SU-DHL-6 (cell line): ENCODE data around the gene CHKA.

ENCODE experiments used
- H2AFZ ChIP-seq: fragments of 200-600 bp; sonication (generic); 2 replicates; pipeline ENCODE4 v1.6.1; 2014; ENCODE audit warnings: low read depth, mild to moderate bottlenecking, moderate library complexity, mixed read lengths, antibody characterized with exemption, low read length; ENCODE audit not compliant: severe bottlenecking
- H3F3A ChIP-seq: fragments of 200-600 bp; shearing (Covaris generic); 2 replicates; pipeline ENCODE4 v1.6.0; 2016; ENCODE audit warnings: antibody characterized with exemption, mild to moderate bottlenecking; ENCODE audit not compliant: insufficient read depth
- H3K27ac ChIP-seq: fragments of 200-600 bp; sonication (generic); 2 replicates; pipeline ENCODE4 v1.5.1; 2016; ENCODE audit warnings: low read depth, mild to moderate bottlenecking, low read length, moderate library complexity, mixed read lengths
- H3K27me3 ChIP-seq: fragments of 200-600 bp; sonication (generic), shearing (Covaris generic); 2 replicates; pipeline ENCODE4 v1.6.0; 2014; ENCODE audit warnings: mild to moderate bottlenecking, low read length
- H3K36me3 ChIP-seq: fragments of 200-600 bp; sonication (generic); 2 replicates; pipeline ENCODE4 v1.6.1; 2014; ENCODE audit warnings: mild to moderate bottlenecking, low read length, mixed read lengths
- H3K4me2 ChIP-seq: fragments of 300-600, 200-600 bp; shearing (Covaris generic), sonication (generic); 2 replicates; pipeline ENCODE4 v1.6.0; 2014; ENCODE audit warnings: low read length, low read depth, mild to moderate bottlenecking; ENCODE audit not compliant: poor library complexity, severe bottlenecking
- H3K4me3 ChIP-seq: fragments of 200-600 bp; sonication (generic); 2 replicates; pipeline ENCODE4 v1.5.1; 2014; ENCODE audit warnings: antibody characterized with exemption, low read length, mild to moderate bottlenecking, mixed read lengths; ENCODE audit not compliant: insufficient read depth, poor library complexity, severe bottlenecking
- H3K79me2 ChIP-seq: fragments of 200-600 bp; sonication (generic); 2 replicates; pipeline ENCODE4 v1.6.1; 2014; ENCODE audit warnings: mild to moderate bottlenecking, low read length, moderate library complexity; ENCODE audit not compliant: insufficient read depth
- H3K9ac ChIP-seq: fragments of 200-600 bp; sonication (generic); 2 replicates; pipeline ENCODE4 v1.7.0; 2014; ENCODE audit warnings: mild to moderate bottlenecking, low read length
- H3K9me2 ChIP-seq: fragments of 200-600 bp; sonication (generic); replicated peaks from 2 replicates; pipeline ENCODE4 v1.6.1; 2014; ENCODE audit warnings: low read length; ENCODE audit not compliant: insufficient read depth
- H3K9me3 ChIP-seq: fragments of 200-600 bp; sonication (generic); 2 replicates; pipeline ENCODE4 v1.6.1; 2014; ENCODE audit warnings: low read length, mixed read lengths; ENCODE audit not compliant: insufficient read depth
- H4K20me1 ChIP-seq: fragments of 200-600 bp; sonication (generic); 2 replicates; pipeline ENCODE4 v1.6.1; 2014; ENCODE audit warnings: low read depth, mild to moderate bottlenecking, antibody characterized with exemption, low read length, moderate library complexity, mixed read lengths
- CTCF ChIP-seq: fragments of 200-600 bp; sonication (generic); IDR thresholded peaks from one replicate; pipeline ENCODE4 v1.5.1; 2017; ENCODE audit warnings: antibody characterized with exemption, mild to moderate bottlenecking, low read length, moderate library complexity; ENCODE audit not compliant: insufficient read depth, poor library complexity, severe bottlenecking
- EZH2phosphoT487 ChIP-seq: fragments of 200-600 bp; sonication (generic), shearing (Covaris generic); conservative IDR thresholded peaks from 2 replicates; pipeline ENCODE4 v1.6.1; 2018; ENCODE audit warnings: mild to moderate bottlenecking, antibody characterized with exemption, low read length, moderate library complexity, mixed read lengths

CHKA gene

GRCh38 chr11:68014947-68015447, 106.2 kb downstream of the CHKA start:
- Histone ChIP-seq H3F3A (no peaks in the 10 kb centered on the region), H3K36me3 (no peaks in the 10 kb centered on the region), H3K4me3 (no peak overlapping the region), H4K20me1 (no peaks in the 10 kb centered on the region), H3K79me2 (no peaks in the 10 kb centered on the region), H3K9me2 (no peaks in the 10 kb centered on the region), H3K9me3 (no peaks in the 10 kb centered on the region), H3K4me2 (no peak overlapping the region), H3K27me3 (no peaks in the 10 kb centered on the region), H2AFZ (no peak overlapping the region), H3K27ac (no peak overlapping the region), H3K9ac (no peak overlapping the region)
- TF ChIP-seq EZH2phosphoT487, result no peak
- no peak for TF ChIP-seq CTCF

DNA sequence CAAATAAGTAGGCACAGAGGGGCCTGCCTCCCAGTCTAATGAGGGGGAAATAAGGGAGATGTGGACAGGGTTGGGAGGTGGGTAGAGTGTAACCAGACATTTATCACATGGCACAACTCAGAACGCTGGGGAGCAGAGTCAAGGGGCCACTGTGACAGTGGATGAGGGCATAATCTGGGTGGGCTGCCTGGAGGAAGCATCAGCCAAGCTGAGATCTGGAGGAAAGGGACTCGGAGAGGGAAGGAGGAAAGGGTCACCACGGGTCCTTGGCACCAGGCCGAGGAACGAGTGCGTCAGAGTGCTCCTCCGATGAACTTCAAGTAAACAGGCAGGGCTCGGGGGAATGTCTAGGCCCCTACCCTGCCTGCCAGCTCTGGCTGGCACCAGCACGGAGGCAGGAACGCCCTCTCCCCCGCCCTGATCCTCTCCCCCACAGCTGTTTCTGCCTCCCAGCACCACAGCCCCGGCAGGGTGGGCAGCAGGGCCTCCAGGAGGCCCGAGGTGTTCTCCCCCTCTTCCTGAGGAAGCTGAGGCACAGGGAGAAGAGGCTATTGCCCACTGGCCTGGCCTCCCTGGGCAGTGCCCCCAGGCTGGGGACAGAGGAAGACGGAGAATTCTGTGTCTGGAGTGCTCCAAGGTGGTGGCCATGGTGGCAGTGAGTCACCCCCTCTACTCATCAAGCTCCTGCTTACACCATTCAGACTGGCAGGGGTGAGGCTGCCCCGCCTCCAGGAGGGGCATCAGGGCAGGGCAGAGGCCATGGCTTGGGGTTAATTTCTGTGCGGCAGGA, 106.8 kb downstream of the CHKA start:
- Histone ChIP-seq H3K4me2 (no peak overlapping the region), H3K4me3 (no peak overlapping the region)

GRCh38 chr11:68013611-68014156, 107.5 kb downstream of the CHKA start:
- peaks cover 6% of the 10 kb centered on the region; the same call in 1 of the 2 replicates for H3F3A ChIP-seq
- H3K36me3 ChIP-seq, result no peaks in the 10 kb centered on the region
- H3K79me2 ChIP-seq, result no peaks in the 10 kb centered on the region
- no peak overlapping the region for H3K27ac ChIP-seq
- H4K20me1 ChIP-seq, result no peaks in the 10 kb centered on the region
- no peak overlapping the region for H3K4me2 ChIP-seq
- H3K9me3 ChIP-seq, result no peaks in the 10 kb centered on the region
- H3K27me3 ChIP-seq, result no peaks in the 10 kb centered on the region
- H2AFZ ChIP-seq, result no peak overlapping the region
- no peak overlapping the region for H3K9ac ChIP-seq
- H3K9me2 ChIP-seq, result no peaks in the 10 kb centered on the region
- H3K4me3 ChIP-seq, result no peak overlapping the region
- TF ChIP-seq EZH2phosphoT487, result no peak
- no peak for TF ChIP-seq CTCF

More for the DNA sequence above, 106.8 kb downstream of the CHKA start:
- H3K9ac ChIP-seq, result no peak overlapping the region
- no peaks in the 10 kb centered on the region for H3K9me2 ChIP-seq
- peaks cover 3% of the 10 kb centered on the region; the same call in 1 of the 2 replicates for H3F3A ChIP-seq
- no peaks in the 10 kb centered on the region for H3K79me2 ChIP-seq
- H3K27me3 ChIP-seq, result no peaks in the 10 kb centered on the region
- no peak overlapping the region for H2AFZ ChIP-seq
- TF ChIP-seq EZH2phosphoT487, result no peak
- TF ChIP-seq CTCF, result no peak
- H3K27ac ChIP-seq, result no peak overlapping the region
- no peaks in the 10 kb centered on the region for H3K9me3 ChIP-seq
- H4K20me1 ChIP-seq, result no peaks in the 10 kb centered on the region
- no peaks in the 10 kb centered on the region for H3K36me3 ChIP-seq
